NCI-H2081 (cell line): ENCODE data around the gene KRTAP5-4.

ENCODE experiments used
- DNase-seq, 2 experiments: peaks; one replicate each; lab custom pipeline; 2025; lab: John Stamatoyannopoulos, UW

KRTAP5-4 gene

GRCh38 chr11:1572197-1573076, 49.5 kb downstream of the KRTAP5-4 start, which contains the start of gene DUSP8:
Gene DUSP8, minus strand, starts transcription at chr11:1572271. Its CDS starts 6,445 bp downstream, at chr11:1565826.
- peak; percentile 88 to 91 for DNase-seq

GRCh38 chr11:1571760-1572196, 50.2 kb downstream of the KRTAP5-4 start:
- DNase-seq, result no peak
